GM12891 (cell line): Measurements from ENCODE around the gene NPAS2.

Source experiments
- DNase-seq: peaks from one replicate; pipeline ENCODE4 v3.0.0; 2011; ENCODE audit warnings: low spot score; ENCODE audit not compliant: insufficient read length
- FAIRE-seq: peaks from 2 replicates; lab custom pipeline; 2011; peaks lifted over from hg19 to GRCh38; lab: Jason Lieb, UNC
- PAX5 ChIP-seq: IDR thresholded peaks from 2 replicates; pipeline ENCODE4 v1.6.1; 2011; ENCODE audit warnings: low read length, moderate library complexity, mild to moderate bottlenecking; ENCODE audit not compliant: insufficient read depth, severe bottlenecking
- POLR2A ChIP-seq: IDR thresholded peaks from 2 replicates; pipeline ENCODE4 v1.6.1; 2011; ENCODE audit warnings: low read depth, low read length, control low read depth
- POLR2AphosphoS5 ChIP-seq: IDR thresholded peaks from 2 replicates; pipeline ENCODE4 v1.6.1; 2011; ENCODE audit warnings: low read depth, low read length, control low read depth
- POU2F2 ChIP-seq: IDR thresholded peaks from 2 replicates; pipeline ENCODE4 v1.6.1; 2011; ENCODE audit warnings: low read depth, mild to moderate bottlenecking, control low read depth, low read length, moderate library complexity
- SPI1 ChIP-seq: IDR thresholded peaks from 2 replicates; pipeline ENCODE4 v1.6.1; 2011; ENCODE audit warnings: low read depth, low read length, control low read depth
- TAF1 ChIP-seq: IDR thresholded peaks from 2 replicates; pipeline ENCODE4 v1.6.1; 2011; ENCODE audit warnings: low read depth, low read length, control low read depth

Gene NPAS2

DNA sequence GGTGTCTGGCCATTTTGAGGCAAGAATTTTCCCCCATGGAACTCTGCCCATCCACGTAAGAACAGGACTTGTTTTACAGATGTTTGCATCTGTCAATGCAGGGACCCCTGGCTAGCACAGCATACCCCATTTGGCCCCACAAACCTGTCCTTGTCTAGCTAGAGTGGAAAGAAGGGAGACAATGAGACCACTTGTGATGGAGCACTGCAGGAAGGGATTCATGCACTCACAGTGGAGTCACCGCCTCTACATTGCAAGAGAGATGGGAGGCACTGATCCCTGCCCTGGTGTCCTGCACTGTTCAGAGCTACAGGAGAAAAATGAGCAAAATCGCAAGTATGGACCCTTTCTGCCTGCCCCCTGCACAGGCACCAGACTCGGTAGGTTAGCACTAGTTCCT is 32.5 kb downstream of the NPAS2 start:
- no peak for DNase-seq
- no peak for TF ChIP-seq POLR2AphosphoS5
- no peak for TF ChIP-seq TAF1
- TF ChIP-seq SPI1, result no peak
- TF ChIP-seq POLR2A, result no peak
- no peak for TF ChIP-seq PAX5
- no peak for TF ChIP-seq POU2F2
- no peak for FAIRE-seq

DNA sequence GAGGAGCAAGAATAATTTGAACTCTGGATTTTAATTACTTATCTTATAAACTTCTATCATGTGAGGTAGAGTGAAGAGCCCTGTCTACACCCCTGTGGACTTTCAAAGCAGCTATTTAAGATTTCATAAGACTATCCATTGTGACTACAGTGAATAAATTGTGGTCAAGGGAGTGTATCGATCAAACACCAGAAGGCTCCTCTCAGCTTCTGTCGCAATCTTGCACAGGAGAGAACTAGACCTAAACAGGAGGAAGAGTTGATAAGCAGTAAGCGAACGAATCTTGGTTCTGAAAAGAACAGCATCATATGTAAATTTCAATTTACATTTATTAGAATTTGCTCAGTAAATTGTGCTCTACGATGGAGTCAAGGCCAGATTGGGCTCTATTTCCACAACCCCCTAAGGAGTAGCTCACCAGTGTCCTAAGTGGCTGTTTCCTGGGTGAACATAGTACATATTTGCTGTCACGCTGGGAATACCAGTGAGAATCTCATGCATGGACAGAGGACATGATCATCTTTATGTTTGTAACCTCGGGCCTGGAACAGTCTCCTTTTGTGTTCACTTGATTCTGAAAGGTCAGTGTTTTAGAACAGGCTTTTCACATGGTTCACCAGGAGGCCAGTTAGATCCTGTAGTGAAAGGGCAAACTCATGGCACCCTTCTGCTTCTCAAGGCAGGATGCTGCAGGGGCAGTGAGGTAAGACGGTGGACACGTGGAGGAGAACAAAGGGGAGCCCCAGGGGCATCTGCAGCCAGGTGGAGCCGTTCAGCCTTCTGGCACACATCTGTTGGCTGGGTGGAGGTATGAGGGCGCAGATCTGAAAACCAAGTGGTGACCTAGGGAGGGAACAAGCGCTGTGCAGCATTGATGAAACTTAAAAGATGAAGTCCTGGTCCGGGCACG is 33.3 kb downstream of the NPAS2 start:
- TF ChIP-seq SPI1, result no peak
- no peak for TF ChIP-seq PAX5
- no peak for TF ChIP-seq POU2F2
- TF ChIP-seq TAF1, result no peak
- TF ChIP-seq POLR2A, result no peak
- no peak for TF ChIP-seq POLR2AphosphoS5
- DNase-seq (no peak), FAIRE-seq (no peak)

DNA sequence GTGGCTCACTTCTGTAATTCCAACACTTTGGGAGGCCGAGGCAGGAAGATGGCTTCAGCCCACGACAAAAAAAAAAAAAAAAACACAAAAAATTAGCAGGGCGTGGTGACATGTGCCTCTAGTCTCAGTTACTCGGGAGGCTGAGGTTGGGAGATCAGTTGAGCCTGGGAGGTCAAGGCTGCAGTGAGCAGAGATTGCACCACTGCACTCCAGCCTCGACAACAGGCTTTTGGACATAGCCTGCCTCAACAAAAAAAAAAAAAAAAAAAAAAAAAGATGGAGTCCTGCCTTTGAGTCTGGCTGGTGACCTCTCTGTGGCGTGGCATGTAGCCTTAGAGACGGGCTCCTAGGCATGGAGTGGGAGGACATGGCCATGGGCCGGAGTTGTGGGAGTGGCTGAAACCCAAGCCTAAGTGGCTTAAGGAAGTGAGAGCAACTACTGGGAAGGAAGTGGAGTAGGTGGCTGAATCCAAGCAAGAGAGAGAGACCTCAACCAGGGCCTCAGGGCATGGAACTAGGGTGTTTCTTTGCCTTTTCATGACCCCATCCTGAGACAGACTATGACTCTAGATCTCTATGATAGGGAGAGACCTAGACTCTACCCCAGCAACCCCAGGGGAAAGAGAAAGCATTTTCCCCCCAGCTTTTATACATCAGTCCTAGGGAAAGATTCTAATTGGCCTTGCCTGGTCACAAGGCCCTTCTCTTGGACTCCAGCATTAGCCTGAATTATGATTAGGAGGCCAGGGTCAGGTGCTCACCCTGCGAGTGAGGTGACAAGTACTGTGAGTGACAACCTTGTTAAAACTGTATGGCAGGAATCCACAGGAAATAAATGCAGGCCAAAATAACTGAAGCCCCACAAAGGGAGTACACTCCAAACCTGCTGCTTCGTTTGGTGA is 34.2 kb downstream of the NPAS2 start:
- no peak for TF ChIP-seq POLR2A
- TF ChIP-seq POU2F2, result no peak
- TF ChIP-seq POLR2AphosphoS5, result no peak
- no peak for TF ChIP-seq SPI1
- no peak for TF ChIP-seq PAX5
- DNase-seq (no peak), FAIRE-seq (no peak)

DNA sequence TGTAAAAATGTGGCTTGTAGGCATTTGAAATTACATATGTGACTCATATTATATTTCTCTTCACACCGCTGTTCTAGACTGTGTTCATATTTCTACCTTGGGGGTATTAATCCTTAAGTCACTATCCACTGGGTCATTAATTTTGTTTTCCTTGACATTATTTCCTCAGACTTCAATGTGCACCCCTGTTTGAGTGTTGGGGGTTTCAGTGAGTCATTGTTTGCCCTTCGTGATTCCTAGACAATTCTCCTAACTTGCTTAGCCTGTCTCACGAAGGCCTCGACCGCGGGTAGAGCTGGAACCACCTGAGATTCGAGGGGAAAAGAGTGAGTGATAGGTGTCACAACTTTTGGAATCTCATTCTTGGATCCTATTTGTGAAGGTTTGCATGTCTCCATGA is 35.1 kb downstream of the NPAS2 start:
- TF ChIP-seq SPI1 (no peak), TAF1 (no peak)
- DNase-seq (no peak), FAIRE-seq (no peak)

DNA sequence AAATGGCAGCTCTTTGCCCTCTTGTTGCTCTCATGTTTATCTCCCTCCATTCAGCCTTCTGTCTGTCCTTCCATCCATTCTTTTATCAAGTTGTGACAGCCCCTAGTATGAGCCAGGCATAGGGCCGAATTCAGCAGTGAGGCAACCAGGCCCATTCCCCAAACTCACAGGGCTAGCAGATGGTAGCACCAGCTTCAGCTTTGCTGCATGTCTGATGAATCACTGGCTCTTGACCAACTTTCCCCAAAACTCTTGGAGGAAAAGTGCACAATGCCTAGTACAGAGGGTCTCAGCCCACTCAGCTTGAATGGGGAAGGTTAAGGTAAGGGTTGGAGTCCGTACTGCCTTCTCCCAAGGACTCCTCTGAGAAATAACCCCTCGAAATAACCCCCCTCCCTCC is 35.7 kb downstream of the NPAS2 start:
- TF ChIP-seq POU2F2, result no peak
- TF ChIP-seq POLR2A, result no peak
- TF ChIP-seq TAF1, result no peak
- TF ChIP-seq PAX5, result no peak
- no peak for TF ChIP-seq POLR2AphosphoS5
- no peak for TF ChIP-seq SPI1
- DNase-seq (no peak), FAIRE-seq (no peak)

DNA sequence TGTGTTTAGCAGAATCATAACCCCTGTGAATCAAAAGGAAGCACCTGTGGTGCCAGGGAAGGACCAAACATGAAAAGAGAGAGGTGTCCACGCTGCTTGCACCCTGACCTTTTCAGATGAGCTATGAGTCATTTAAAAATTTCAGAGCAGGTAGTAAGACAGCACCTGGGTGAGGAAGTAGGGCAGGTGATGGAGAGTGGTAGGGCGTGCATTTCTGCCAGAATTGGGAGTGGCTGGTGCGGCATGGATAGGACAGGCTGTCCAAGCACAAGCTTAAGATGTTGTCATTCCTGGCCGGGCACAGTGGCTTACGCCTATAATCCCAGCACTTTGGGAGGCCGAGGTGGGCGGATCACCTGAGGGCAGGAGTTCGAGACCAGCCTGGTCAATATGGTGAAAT is 36.8 kb downstream of the NPAS2 start:
- FAIRE-seq (no peak), DNase-seq (no peak)
- TF ChIP-seq POU2F2 (no peak), TAF1 (no peak), POLR2AphosphoS5 (no peak), PAX5 (no peak), POLR2A (no peak), SPI1 (no peak)

DNA sequence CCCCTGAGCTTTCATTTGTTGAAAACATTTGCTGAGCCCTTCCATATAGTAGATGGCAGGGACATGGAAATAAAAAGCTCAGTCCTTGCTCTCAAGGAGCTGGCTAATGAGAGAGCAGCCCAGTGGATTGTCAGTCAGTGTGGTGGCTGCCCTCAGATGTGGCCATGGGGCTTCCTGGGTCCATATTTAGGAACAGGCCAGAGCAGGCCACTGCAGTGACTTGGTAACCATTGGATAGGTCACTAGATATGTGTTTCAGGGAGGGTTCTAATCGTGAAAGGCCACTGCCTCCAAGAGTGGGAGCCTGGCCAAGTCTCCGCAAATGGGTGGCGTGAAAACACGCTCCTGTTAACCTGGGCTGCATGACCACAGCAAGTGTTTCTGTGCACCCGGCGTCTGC is 37.4 kb downstream of the NPAS2 start:
- DNase-seq (no peak), FAIRE-seq (no peak)
- TF ChIP-seq POLR2A (no peak), TAF1 (no peak), POLR2AphosphoS5 (no peak), PAX5 (no peak), SPI1 (no peak), POU2F2 (no peak)

GRCh38 chr2:100857915-100858314 is 38.0 kb downstream of the NPAS2 start:
- no peak for DNase-seq
- TF ChIP-seq TAF1 (no peak), POLR2A (no peak), POLR2AphosphoS5 (no peak), SPI1 (no peak), POU2F2 (no peak), PAX5 (no peak)
- FAIRE-seq, result no peak

- DNase-seq (no peak), FAIRE-seq (no peak)
- TF ChIP-seq POLR2AphosphoS5 (no peak), TAF1 (no peak), POLR2A (no peak), PAX5 (no peak), POU2F2 (no peak), SPI1 (no peak)
These were observed 40.0 kb downstream of the NPAS2 start for GRCh38 chr2:100859902-100860301.
